Fibroblast of the conjunctiva (primary cell): ENCODE results near the gene NAV2.
"Not testable (repeated sequence)": the region's sequence is repeated elsewhere in the genome, so short reads cannot be mapped to it uniquely, and the experiment has no call there.

Source experiments
- DNase-seq: peaks from one replicate; pipeline ENCODE4 v3.0.0-alpha.2; 2010; ENCODE audit warnings: low read depth

NAV2 gene

GRCh38 chr11:20117291-20117690 lies 404.7 kb downstream of the NAV2 start:
- no peak for DNase-seq

- DNase-seq = no peak
Measured at GRCh38 chr11:20118209-20118608, 405.6 kb downstream of the NAV2 start.

- no peak for DNase-seq
Measured at GRCh38 chr11:20119315-20119714, 406.7 kb downstream of the NAV2 start.

- DNase-seq = no peak
Measured at GRCh38 chr11:20120134-20120925, 407.7 kb downstream of the NAV2 start.

- no peak for DNase-seq
Measured at GRCh38 chr11:20122131-20122530, 409.5 kb downstream of the NAV2 start.

- DNase-seq = no peak
Measured at GRCh38 chr11:20125927-20126326, 413.3 kb downstream of the NAV2 start.

GRCh38 chr11:20126724-20127123 lies 414.1 kb downstream of the NAV2 start:
- no peak for DNase-seq

GRCh38 chr11:20127671-20128527 lies 415.3 kb downstream of the NAV2 start:
- DNase-seq = peak; percentile 53

GRCh38 chr11:20128528-20128825 lies 415.8 kb downstream of the NAV2 start:
- not testable (repeated sequence) for DNase-seq

- DNase-seq = no peak
Measured at GRCh38 chr11:20129665-20130064, 417.0 kb downstream of the NAV2 start.

GRCh38 chr11:20131788-20132666 lies 419.4 kb downstream of the NAV2 start:
- DNase-seq = peak; percentile 33

- DNase-seq = no peak
Measured at GRCh38 chr11:20132667-20133039, 420.0 kb downstream of the NAV2 start.

GRCh38 chr11:20134991-20135736 lies 422.5 kb downstream of the NAV2 start:
- no peak for DNase-seq

- no peak for DNase-seq
Measured at GRCh38 chr11:20137637-20138036, 425.0 kb downstream of the NAV2 start.

- no peak for DNase-seq
Measured at GRCh38 chr11:20138707-20139106, 426.1 kb downstream of the NAV2 start.

GRCh38 chr11:20154381-20154780 lies 441.7 kb downstream of the NAV2 start:
- no peak for DNase-seq

- DNase-seq = no peak
Measured at GRCh38 chr11:20155683-20156279, 443.1 kb downstream of the NAV2 start.

- no peak for DNase-seq
Measured at GRCh38 chr11:20156280-20156875, 443.7 kb downstream of the NAV2 start.

GRCh38 chr11:20156876-20157613 lies 444.4 kb downstream of the NAV2 start:
- no peak for DNase-seq

GRCh38 chr11:20157728-20158127 lies 445.1 kb downstream of the NAV2 start:
- no peak for DNase-seq
